Fibroblast of mammary gland (primary cell): Measurements from ENCODE around the gene LHB.

Experiments
- DNase-seq: peaks from one replicate; pipeline ENCODE4 v3.0.0-alpha.2; 2010; ENCODE audit warnings: low read depth
- H3K4me3 ChIP-seq: 2 replicates; pipeline ENCODE4 v1.5.1; 2011; ENCODE audit warnings: low read depth, mild to moderate bottlenecking, low read length, moderate library complexity; ENCODE audit not compliant: control insufficient read depth
- TF ChIP-seq, protein P1 (sequence below): conservative IDR thresholded peaks from 2 replicates; pipeline ENCODE4 v1.5.1; 2011; ENCODE audit warnings: low read depth, low read length, inconsistent platforms; ENCODE audit not compliant: control insufficient read depth, insufficient read depth

The LHB gene

DNA sequence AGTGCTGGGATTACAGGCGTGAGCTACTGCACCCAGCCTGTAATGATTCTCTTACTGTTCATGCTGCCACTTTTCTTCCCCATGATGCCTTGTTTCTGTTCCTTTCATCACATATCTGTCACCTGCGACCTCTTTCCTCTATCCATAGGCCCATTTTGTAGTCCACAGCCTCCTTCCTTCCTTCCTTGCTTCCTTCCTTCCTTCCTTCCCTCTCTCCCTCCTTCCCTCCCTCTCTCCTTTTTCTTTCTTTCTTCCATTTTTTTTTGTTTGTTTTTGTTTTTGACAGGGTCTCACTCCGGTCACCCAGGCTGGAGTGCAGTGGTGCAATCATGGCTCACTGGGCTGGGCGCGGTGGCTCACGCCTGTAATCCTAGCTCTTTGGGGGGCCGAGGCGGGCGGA, 28.0 kb downstream of the LHB start:
- DNase-seq: no peak
- TF ChIP-seq, protein P1, sequence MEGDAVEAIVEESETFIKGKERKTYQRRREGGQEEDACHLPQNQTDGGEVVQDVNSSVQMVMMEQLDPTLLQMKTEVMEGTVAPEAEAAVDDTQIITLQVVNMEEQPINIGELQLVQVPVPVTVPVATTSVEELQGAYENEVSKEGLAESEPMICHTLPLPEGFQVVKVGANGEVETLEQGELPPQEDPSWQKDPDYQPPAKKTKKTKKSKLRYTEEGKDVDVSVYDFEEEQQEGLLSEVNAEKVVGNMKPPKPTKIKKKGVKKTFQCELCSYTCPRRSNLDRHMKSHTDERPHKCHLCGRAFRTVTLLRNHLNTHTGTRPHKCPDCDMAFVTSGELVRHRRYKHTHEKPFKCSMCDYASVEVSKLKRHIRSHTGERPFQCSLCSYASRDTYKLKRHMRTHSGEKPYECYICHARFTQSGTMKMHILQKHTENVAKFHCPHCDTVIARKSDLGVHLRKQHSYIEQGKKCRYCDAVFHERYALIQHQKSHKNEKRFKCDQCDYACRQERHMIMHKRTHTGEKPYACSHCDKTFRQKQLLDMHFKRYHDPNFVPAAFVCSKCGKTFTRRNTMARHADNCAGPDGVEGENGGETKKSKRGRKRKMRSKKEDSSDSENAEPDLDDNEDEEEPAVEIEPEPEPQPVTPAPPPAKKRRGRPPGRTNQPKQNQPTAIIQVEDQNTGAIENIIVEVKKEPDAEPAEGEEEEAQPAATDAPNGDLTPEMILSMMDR: no peak
- H3K4me3 ChIP-seq: no peak overlapping the region

DNA sequence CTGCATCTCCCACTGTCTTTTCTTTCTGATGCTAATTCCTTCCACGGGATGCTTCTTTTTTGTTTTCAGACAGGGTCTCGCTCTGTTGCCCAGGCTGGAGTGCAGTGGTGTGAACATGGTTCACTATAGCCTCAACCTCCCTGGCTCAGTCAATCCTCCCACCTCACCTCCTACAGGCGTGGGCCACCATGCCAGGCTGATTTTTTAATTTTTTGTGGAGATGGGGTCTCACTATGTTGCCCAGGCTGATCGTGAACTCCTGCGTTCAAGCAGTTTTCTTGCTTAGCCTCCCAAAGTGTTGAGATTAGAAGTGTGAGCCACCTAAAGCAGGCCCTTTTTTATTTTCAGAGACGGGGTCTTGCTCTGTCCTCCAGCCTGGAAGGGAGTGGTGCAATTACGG, 28.6 kb downstream of the LHB start:
- H3K4me3 ChIP-seq: no peak overlapping the region
- TF ChIP-seq, protein P1: no peak
- no peak for DNase-seq

DNA sequence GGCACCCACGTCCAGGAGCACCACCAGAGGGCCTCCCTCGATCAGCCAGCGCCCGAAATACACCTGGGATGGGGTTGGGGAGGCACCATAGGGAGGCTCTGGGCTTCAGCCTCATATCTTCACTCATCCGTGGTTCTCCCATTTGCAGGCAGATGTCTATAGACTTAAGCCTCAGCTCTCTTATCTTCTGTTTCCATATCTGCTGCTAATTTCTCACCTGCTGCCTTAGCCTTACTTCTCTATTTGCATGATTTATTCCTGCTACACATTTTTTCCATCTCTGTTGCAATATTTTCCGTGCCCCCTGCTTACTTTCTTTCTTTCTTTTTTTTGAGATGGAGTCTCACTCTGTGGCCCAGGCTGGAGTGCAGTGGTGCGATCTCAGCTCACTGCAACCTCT, 29.6 kb downstream of the LHB start:
- TF ChIP-seq, protein P1: no peak
- H3K4me3 ChIP-seq: no peak overlapping the region
- no peak for DNase-seq

DNA sequence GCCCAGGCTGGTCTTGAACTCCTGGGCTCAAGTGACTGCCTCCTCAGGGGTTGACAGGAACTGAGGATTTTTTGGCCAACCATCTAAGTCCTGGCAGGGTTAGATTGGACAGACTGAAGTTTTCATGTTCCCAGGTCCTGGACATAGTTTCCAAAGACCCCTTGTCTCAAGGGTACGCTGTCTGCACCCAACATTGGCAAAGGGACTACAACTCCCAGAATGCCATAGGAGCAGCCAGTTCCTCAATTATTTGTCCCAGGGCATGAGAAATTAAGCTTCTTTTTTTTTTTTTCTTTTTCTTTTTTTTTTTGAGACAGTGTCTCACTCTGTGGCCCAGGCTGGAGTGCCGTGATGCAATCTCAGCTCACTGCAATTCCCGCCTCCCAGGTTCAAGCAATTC, 30.7 kb downstream of the LHB start:
- TF ChIP-seq, protein P1: no peak
- DNase-seq: no peak
- H3K4me3 ChIP-seq: no peak overlapping the region

DNA sequence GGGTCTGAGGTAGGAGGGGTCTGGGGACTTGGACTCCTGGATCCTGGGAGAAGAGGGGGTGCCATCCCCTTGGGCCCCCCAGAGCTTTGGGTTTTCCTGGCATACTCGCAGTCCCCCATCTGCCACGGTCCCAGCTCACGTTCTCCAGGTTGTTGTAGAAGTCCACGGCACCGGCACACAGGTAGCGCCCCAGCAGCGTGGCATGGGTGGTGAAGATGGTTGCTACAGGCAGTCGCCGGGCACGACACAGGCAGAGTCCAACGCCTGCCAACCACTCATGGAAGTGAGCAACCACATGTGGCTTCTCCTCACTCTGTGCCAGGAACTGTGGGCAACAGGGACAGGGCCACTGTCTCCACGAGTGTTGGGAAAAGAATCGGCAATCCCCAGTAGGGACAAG, 31.2 kb downstream of the LHB start:
- no peak overlapping the region for H3K4me3 ChIP-seq
- TF ChIP-seq, protein P1: no peak
- no peak for DNase-seq

DNA sequence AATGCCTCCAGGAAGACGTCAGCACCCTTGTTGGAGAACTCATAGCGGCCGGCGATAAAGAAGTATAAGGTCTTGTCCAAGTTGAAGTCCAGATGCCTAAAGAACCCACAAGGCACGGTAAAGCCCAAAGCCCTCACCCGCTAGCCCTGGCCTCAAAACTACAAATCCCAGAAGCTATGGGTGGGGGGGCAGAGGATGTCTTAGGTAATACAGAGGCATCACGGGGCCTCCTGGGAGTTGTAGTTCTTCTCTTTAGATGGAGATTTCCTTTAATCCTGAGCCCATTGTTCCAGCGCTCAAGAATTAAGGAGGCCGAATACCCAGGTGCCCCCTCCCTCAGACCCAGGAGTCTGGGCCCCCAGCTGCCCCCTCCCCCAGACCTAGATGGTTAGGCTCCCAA, 34.6 kb downstream of the LHB start:
- no peak for DNase-seq
- TF ChIP-seq, protein P1: no peak
- no peak overlapping the region for H3K4me3 ChIP-seq

DNA sequence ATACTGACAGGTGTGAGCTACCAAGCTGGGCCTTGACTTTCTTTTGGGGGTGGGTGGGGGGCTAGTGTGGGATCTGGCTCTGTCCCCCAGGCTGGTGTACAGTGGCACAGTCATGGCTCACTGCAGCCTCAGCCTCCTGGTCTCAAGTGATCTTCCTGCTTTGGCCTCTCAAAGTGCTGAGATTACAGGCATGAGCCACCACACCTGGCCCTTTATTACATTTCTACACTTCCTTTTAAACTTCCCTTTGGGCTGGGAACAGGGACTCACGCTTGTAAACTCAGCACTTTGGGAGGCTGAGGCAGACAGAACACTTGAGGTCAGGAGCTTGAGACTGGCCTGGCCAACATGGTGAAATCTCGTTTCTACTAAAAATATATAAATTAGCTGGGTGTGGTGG, 39.8 kb downstream of the LHB start:
- TF ChIP-seq, protein P1: no peak
- H3K4me3 ChIP-seq: no peak overlapping the region
- no peak for DNase-seq
